SK-N-SH treated with all-trans-retinoic acid at 6 μM for 48 hours (cell line): ENCODE results near the gene PRDM5.
A peak's percentile ranks its signal among the peaks of the same experiment; 100 is the strongest.

Experiments used
- ATAC-seq: fragments of 200-7000 bp; cut with Tn5 transposase; 3 replicates; pipeline ENCODE4 v1.9.1; 2020; ENCODE audit warnings: mild to moderate bottlenecking, moderate library complexity
- ARNTL ChIP-seq: fragments of 450-650 bp; formaldehyde crosslinking; IDR thresholded peaks from 2 replicates; pipeline ENCODE4 v1.5.0; 2020; ENCODE audit warnings: low read depth, mild to moderate bottlenecking, moderate library complexity, borderline replicate concordance
- BACH2 ChIP-seq: fragments of 250-450 bp; sonication (Bioruptor Pico); IDR thresholded peaks from 2 replicates; pipeline ENCODE4 v1.9.0; 2021; ENCODE audit warnings: mild to moderate bottlenecking, borderline replicate concordance
- CSDC2 ChIP-seq: fragments of 250-450 bp; sonication (Bioruptor Pico); IDR thresholded peaks from 2 replicates; pipeline ENCODE4 v1.5.0; 2020; ENCODE audit warnings: mild to moderate bottlenecking, moderate library complexity
- GLIS3 ChIP-seq: fragments of 250-450 bp; sonication (Bioruptor Pico); IDR thresholded peaks from 2 replicates; pipeline ENCODE4 v1.5.0; 2020; ENCODE audit warnings: mild to moderate bottlenecking, moderate library complexity
- ISL1 ChIP-seq: fragments of 250-450 bp; sonication (Bioruptor Pico); IDR thresholded peaks from 2 replicates; pipeline ENCODE4 v2.1.2; 2022; ENCODE audit warnings: mild to moderate bottlenecking, moderate library complexity
- OSR1 ChIP-seq: fragments of 250-450 bp; sonication (Bioruptor Pico); IDR thresholded peaks from 2 replicates; pipeline ENCODE4 v1.8.0; 2022; ENCODE audit warnings: moderate library complexity, mild to moderate bottlenecking, inconsistent platforms
- PATZ1 ChIP-seq: fragments of 250-450 bp; sonication (Bioruptor Pico); IDR thresholded peaks from 2 replicates; pipeline ENCODE4 v1.8.0; 2020; ENCODE audit warnings: mild to moderate bottlenecking, moderate library complexity, borderline replicate concordance
- POU6F1 ChIP-seq: fragments of 250-450 bp; sonication (Bioruptor Pico); IDR thresholded peaks from 2 replicates; pipeline ENCODE4 v1.8.0; 2021; ENCODE audit warnings: low read depth, mild to moderate bottlenecking, moderate library complexity, borderline replicate concordance
- PPARA ChIP-seq: fragments of 250-450 bp; sonication (Bioruptor Pico); IDR thresholded peaks from 2 replicates; pipeline ENCODE4 v1.5.0; 2020; ENCODE audit warnings: mild to moderate bottlenecking, borderline replicate concordance
- RARB ChIP-seq: fragments of 250-450 bp; sonication (Bioruptor Pico); IDR thresholded peaks from 2 replicates; pipeline ENCODE4 v1.8.0; 2021; ENCODE audit warnings: mild to moderate bottlenecking, moderate library complexity
- SNAI2 ChIP-seq: fragments of 250-450 bp; sonication (Bioruptor Pico); IDR thresholded peaks from 2 replicates; pipeline ENCODE4 v1.5.0; 2020; ENCODE audit warnings: mild to moderate bottlenecking, moderate library complexity
- TCF4 ChIP-seq: fragments of 250-450 bp; sonication (Bioruptor Pico); IDR thresholded peaks from 2 replicates; pipeline ENCODE4 v1.8.0; 2021; ENCODE audit warnings: mild to moderate bottlenecking, moderate library complexity, borderline replicate concordance
- ZC3H10 ChIP-seq: fragments of 250-450 bp; sonication (Bioruptor Pico); IDR thresholded peaks from 2 replicates; pipeline ENCODE4 v1.5.1; 2021; ENCODE audit warnings: mild to moderate bottlenecking, moderate library complexity
- ZFP30 ChIP-seq: fragments of 450-650 bp; formaldehyde crosslinking; IDR thresholded peaks from 2 replicates; pipeline ENCODE4 v1.5.0; 2022; ENCODE audit warnings: mild to moderate bottlenecking, moderate library complexity
- ZNF8 ChIP-seq: fragments of 450-650 bp; formaldehyde crosslinking; IDR thresholded peaks from 2 replicates; pipeline ENCODE4 v1.5.0; 2020; ENCODE audit warnings: mild to moderate bottlenecking, moderate library complexity
- TF ChIP-seq, protein P1 (sequence below): fragments of 250-450 bp; sonication (Bioruptor Pico); IDR thresholded peaks from 2 replicates; pipeline ENCODE4 v1.5.0; 2020; ENCODE audit warnings: mild to moderate bottlenecking, moderate library complexity
- TF ChIP-seq, protein P2 (sequence below): fragments of 250-450 bp; sonication (Bioruptor Pico); IDR thresholded peaks from 2 replicates; pipeline ENCODE4 v1.5.1; 2020; ENCODE audit warnings: low read depth, mild to moderate bottlenecking, moderate library complexity

PRDM5 gene

GRCh38 chr4:120861852-120862251, 60.7 kb downstream of the PRDM5 start:
- TF ChIP-seq CSDC2 (CRISPR knock-in tag): no peak
- no peak for TF ChIP-seq ARNTL (CRISPR knock-in tag)
- TF ChIP-seq SNAI2 (CRISPR knock-in tag): no peak
- TF ChIP-seq ZNF8 (CRISPR knock-in tag): no peak
- no peak for TF ChIP-seq PPARA (CRISPR knock-in tag)
- TF ChIP-seq POU6F1 (CRISPR knock-in tag): no peak
- TF ChIP-seq PATZ1: no peak
- no peak for TF ChIP-seq TCF4
- TF ChIP-seq, all 23 proteins: peak for 0
- ATAC-seq: no peak

- ATAC-seq: no peak
- TF ChIP-seq BACH2 (CRISPR knock-in tag) (no peak), ZFP30 (CRISPR knock-in tag) (no peak)
- TF ChIP-seq, protein P1, sequence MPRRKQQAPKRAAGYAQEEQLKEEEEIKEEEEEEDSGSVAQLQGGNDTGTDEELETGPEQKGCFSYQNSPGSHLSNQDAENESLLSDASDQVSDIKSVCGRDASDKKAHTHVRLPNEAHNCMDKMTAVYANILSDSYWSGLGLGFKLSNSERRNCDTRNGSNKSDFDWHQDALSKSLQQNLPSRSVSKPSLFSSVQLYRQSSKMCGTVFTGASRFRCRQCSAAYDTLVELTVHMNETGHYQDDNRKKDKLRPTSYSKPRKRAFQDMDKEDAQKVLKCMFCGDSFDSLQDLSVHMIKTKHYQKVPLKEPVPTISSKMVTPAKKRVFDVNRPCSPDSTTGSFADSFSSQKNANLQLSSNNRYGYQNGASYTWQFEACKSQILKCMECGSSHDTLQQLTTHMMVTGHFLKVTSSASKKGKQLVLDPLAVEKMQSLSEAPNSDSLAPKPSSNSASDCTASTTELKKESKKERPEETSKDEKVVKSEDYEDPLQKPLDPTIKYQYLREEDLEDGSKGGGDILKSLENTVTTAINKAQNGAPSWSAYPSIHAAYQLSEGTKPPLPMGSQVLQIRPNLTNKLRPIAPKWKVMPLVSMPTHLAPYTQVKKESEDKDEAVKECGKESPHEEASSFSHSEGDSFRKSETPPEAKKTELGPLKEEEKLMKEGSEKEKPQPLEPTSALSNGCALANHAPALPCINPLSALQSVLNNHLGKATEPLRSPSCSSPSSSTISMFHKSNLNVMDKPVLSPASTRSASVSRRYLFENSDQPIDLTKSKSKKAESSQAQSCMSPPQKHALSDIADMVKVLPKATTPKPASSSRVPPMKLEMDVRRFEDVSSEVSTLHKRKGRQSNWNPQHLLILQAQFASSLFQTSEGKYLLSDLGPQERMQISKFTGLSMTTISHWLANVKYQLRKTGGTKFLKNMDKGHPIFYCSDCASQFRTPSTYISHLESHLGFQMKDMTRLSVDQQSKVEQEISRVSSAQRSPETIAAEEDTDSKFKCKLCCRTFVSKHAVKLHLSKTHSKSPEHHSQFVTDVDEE: no peak
- TF ChIP-seq, protein P2, sequence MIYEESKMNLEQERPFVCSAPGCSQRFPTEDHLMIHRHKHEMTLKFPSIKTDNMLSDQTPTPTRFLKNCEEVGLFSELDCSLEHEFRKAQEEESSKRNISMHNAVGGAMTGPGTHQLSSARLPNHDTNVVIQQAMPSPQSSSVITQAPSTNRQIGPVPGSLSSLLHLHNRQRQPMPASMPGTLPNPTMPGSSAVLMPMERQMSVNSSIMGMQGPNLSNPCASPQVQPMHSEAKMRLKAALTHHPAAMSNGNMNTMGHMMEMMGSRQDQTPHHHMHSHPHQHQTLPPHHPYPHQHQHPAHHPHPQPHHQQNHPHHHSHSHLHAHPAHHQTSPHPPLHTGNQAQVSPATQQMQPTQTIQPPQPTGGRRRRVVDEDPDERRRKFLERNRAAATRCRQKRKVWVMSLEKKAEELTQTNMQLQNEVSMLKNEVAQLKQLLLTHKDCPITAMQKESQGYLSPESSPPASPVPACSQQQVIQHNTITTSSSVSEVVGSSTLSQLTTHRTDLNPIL: no peak
Observed at GRCh38 chr4:120858776-120859175, 63.8 kb downstream of the PRDM5 start.

- peak; percentile 95 for ATAC-seq
- TF ChIP-seq CSDC2 (CRISPR knock-in tag) (no peak), ZC3H10 (peak; percentile 55; the same call in 1 of the 2 replicates), GLIS3 (no peak), ISL1 (CRISPR knock-in tag) (peak; percentile 76), OSR1 (CRISPR knock-in tag) (no peak), POU6F1 (CRISPR knock-in tag) (no peak)
- TF ChIP-seq, protein P2: peak; percentile 45; the same call in 1 of the 2 replicates
Observed at GRCh38 chr4:120857312-120857711, 65.2 kb downstream of the PRDM5 start.

GRCh38 chr4:120856294-120856693, 66.2 kb downstream of the PRDM5 start:
- no peak for ATAC-seq
- TF ChIP-seq ZC3H10 (no peak), BACH2 (CRISPR knock-in tag) (no peak), OSR1 (CRISPR knock-in tag) (no peak), RARB (CRISPR knock-in tag) (no peak), ZNF8 (CRISPR knock-in tag) (no peak), POU6F1 (CRISPR knock-in tag) (no peak), PPARA (CRISPR knock-in tag) (no peak), ISL1 (CRISPR knock-in tag) (no peak), ARNTL (CRISPR knock-in tag) (no peak)
